Activated naive CD4-positive, alpha-beta T cell treated with anti-CD3 and anti-CD28 coated beads, Interleukin-2, amount 50 U/mL, for 72 hours (primary cell): Measurements from ENCODE around the gene ACOT8. TPM values are rescaled to one million over a fixed set of nuclear protein-coding genes. Genes with fewer than 3 reads are reported as not detected.
"Not testable (repeated sequence)": the region's sequence is repeated elsewhere in the genome, so short reads cannot be mapped to it uniquely, and the experiment has no call there.

ENCODE experiments used
- ATAC-seq, 2 donors: fragments of 150-1000 bp; cut with Tn5 transposase; 2 replicates each; pipeline ENCODE4 v1.10.0; 2021; ENCODE audit warnings: mild to moderate bottlenecking in 2 of 2, moderate library complexity in 2 of 2
- DNase-seq, 2 donors: peaks; one replicate each; pipeline ENCODE4 v3.0.0; 2021 to 2022; ENCODE audit warnings: low spot score in 2 of 2
- H3K27ac Mint-ChIP-seq, 2 donors: one replicate each; pipeline ENCODE4 v1.8.0; 2022; ENCODE audit warnings: mild to moderate bottlenecking in 2 of 2, mixed read lengths in 2 of 2
- H3K36me3 Mint-ChIP-seq, 2 donors: one replicate each; pipeline ENCODE4 v1.8.0; 2022; ENCODE audit warnings: mixed read lengths in 2 of 2
- H3K9me3 Mint-ChIP-seq, 2 donors: one replicate each; pipeline ENCODE4 v1.8.0; 2022; ENCODE audit warnings: mixed read lengths in 2 of 2
- total RNA-seq, 2 donors: library from RNA; stranded (reverse); gene quantifications; one replicate each; pipeline ENCODE4 v1.2.3, GENCODE V29; 2022

Gene ACOT8
- total RNA-seq, 2 donors from 2014 or later: 29.1 to 31.3 TPM

DNA sequence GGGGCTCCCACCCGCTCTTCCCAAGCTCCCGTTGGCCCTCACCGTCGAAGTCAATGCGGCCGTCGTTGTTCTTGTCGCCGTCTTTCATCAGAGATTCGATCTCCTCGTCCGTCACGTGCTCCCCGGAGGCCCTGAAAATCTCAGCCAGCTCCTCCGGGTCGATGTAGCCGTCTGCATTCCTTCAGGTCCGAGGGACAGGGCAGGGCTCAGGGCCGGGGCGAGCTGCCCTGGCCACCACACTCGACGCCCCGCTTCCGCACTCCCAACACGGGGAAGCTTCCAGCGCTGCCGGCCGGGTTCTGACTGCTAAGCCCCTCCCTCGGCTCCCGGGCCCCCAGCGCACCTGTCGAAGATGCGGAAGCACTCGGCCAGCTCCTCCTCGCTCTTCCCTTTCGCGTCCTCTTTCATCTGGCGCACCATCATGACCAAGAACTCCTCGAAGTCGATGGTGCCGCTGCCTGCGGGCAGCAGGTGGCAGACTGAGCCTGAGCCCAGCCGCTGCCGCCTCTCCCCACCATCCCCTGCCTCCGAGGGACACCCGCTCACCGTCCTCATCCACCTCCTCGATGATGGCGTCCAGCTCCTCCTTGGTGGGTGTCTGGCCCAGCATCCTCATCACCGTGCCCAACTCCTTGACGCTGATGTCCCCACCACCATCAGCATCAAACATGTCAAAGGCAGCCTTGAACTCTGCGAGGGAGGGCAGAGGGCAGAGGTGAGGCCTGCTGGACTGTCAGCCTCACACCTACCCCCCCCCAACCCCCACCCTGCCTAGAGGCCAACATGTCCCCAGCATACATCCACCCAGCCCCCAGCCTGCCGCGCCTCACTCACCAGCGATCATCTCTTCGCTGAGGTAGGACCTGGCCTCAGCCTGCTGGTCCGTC, 33.0 kb downstream of the ACOT8 start:
- Mint-ChIP-seq H3K9me3 (no peaks in the 10 kb centered on the region), H3K27ac (peak overlapping the region; percentile 8 to 56), H3K36me3 (peaks cover 0 to 9% of the 10 kb centered on the region in 2 donors)
- peak in 1 of 2 donors; percentile 52 for DNase-seq
- ATAC-seq: peak; percentile 69 to 87

- ATAC-seq (peak in 1 of 2 donors; percentile 14), DNase-seq (no peak)
- Mint-ChIP-seq H3K36me3 (peaks cover 0 to 9% of the 10 kb centered on the region in 2 donors), H3K9me3 (no peaks in the 10 kb centered on the region), H3K27ac (no peak overlapping the region)
Observed at GRCh38 chr20:45822857-45823256, 34.3 kb downstream of the ACOT8 start.

DNA sequence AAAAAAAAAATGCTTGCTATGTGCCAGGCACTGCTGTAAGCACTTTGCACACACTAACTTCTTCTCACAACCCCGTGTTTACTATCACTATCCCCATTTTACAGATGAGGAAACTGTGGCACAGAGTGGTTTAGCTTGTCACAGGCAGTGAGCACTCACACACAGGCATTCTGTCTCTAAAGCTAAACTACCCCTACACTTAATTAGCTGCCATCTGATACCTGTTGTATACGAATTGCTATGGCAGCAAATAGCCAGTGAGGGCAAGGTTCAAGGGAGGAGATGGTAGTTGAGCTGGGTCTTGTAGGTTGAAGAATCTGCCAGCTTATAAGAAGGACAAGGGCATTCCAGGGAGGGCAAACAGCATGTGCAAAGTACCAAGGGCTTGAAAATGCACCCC, 35.2 kb downstream of the ACOT8 start:
- peaks cover 0 to 9% of the 10 kb centered on the region in 2 donors for H3K36me3 Mint-ChIP-seq
- no peak for ATAC-seq
- no peaks in the 10 kb centered on the region for H3K9me3 Mint-ChIP-seq
- no peak overlapping the region for H3K27ac Mint-ChIP-seq
- no peak for DNase-seq

- peaks cover 7 to 22% of the 10 kb centered on the region in 2 donors for H3K36me3 Mint-ChIP-seq
- no peaks in the 10 kb centered on the region for H3K9me3 Mint-ChIP-seq
- no peak for ATAC-seq
- no peak for DNase-seq
- no peak overlapping the region for H3K27ac Mint-ChIP-seq
Observed at GRCh38 chr20:45819466-45819865, 37.7 kb downstream of the ACOT8 start.

DNA sequence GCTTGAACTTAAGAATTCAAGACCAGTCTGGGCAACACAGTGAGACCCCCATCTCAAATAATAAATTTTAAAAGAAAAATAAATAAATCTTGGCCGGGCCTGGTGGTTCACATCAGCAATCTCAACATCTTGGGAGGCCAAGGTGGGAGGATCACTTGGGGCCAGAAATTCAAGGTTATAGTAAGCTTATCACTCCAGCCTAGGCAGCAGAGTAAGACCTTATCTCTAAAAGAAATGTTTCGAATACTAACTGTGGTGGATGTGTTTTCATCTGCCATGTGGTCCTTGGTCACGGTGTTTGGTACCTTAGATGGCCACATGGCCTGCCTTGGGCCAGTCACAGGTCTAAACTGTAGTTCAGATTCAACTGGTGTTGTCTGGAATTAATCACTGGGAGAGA, 39.0 kb downstream of the ACOT8 start:
- DNase-seq: no peak
- Mint-ChIP-seq H3K36me3 (peaks cover 12 to 20% of the 10 kb centered on the region in 2 donors), H3K27ac (no peak overlapping the region), H3K9me3 (no peaks in the 10 kb centered on the region)
- ATAC-seq: no peak

DNA sequence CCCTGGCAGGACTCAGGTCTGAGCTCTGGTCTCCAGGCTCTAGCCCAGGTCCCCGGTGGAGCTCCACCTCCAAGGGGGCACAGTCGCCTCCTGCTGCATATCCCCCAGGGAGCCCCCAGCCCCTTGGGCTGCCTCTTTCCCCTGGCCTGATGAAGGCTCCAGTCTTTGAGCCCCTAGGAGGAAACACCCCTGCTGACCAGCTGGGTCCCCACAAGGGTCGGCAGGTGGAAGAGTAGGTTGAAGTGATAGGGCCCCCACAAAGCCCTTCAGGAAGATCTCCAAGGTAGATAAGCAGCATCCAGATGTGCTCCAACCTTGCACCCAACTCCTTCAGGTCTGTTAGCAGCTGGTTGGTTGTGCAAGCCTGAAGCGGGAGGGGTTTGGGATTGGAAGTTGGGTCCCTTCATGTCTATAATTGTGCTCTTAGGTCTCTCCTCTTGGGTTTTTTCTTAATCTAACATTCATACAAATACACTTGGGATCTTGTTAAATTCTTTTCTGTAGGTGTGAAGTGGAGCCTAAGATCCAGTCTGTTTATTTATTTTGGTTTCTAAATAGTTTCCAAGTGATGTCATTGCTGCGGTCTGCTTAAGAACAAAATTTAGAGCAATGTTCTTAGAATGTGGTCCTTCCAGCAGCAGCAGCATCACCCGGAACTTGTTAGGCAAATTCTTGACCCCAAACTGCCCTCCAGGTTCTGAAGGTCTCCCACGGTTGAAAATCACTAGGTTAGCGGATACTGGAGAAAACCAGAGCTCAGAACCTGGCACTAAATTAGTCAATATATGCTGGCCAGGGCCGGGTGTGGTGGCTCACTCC, 39.6 kb downstream of the ACOT8 start:
- peak overlapping the region in 1 of 2 donors; percentile 57 for H3K27ac Mint-ChIP-seq
- ATAC-seq: no peak
- H3K9me3 Mint-ChIP-seq: no peaks in the 10 kb centered on the region
- H3K36me3 Mint-ChIP-seq: peaks cover 19 to 27% of the 10 kb centered on the region in 2 donors
- no peak for DNase-seq

GRCh38 chr20:45816951-45817350, 40.2 kb downstream of the ACOT8 start:
- no peaks in the 10 kb centered on the region for H3K9me3 Mint-ChIP-seq
- H3K36me3 Mint-ChIP-seq: peaks cover 25 to 33% of the 10 kb centered on the region in 2 donors
- DNase-seq: no peak
- ATAC-seq: no peak
- no peak overlapping the region for H3K27ac Mint-ChIP-seq

GRCh38 chr20:45814314-45814713, 42.9 kb downstream of the ACOT8 start:
- DNase-seq (no peak), ATAC-seq (no peak)
- Mint-ChIP-seq H3K9me3 (no peaks in the 10 kb centered on the region), H3K36me3 (peaks cover 35 to 48% of the 10 kb centered on the region in 2 donors), H3K27ac (no peak overlapping the region)

DNA sequence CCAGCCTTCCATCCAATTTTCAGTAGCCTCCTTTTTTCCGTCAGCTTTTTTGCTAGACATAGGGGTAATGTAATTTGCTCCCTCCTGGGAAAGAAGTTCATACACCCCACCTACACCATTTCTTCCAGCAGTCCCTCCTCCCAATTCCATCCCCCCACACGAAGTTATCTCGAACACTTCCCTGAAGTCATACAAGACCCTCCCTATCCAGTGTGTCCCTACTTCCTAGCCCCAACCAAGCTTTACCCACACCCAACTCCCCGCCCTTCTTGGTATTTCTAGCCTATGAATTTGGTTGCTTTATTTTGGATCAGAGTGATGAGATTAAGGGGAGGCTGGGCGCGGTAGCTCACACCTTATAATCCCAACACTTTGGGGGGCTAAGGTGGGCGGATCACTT, 43.7 kb downstream of the ACOT8 start:
- Mint-ChIP-seq H3K36me3 (peaks cover 35 to 48% of the 10 kb centered on the region in 2 donors), H3K9me3 (no peaks in the 10 kb centered on the region), H3K27ac (peak overlapping the region; percentile 92 to 97)
- ATAC-seq: no peak
- no peak for DNase-seq

- peaks cover 35 to 48% of the 10 kb centered on the region in 2 donors for H3K36me3 Mint-ChIP-seq
- H3K9me3 Mint-ChIP-seq: no peaks in the 10 kb centered on the region
- no peak for ATAC-seq
- peak overlapping the region; percentile 92 to 97 for H3K27ac Mint-ChIP-seq
- no peak for DNase-seq
Observed at GRCh38 chr20:45813006-45813340, 44.2 kb downstream of the ACOT8 start.

DNA sequence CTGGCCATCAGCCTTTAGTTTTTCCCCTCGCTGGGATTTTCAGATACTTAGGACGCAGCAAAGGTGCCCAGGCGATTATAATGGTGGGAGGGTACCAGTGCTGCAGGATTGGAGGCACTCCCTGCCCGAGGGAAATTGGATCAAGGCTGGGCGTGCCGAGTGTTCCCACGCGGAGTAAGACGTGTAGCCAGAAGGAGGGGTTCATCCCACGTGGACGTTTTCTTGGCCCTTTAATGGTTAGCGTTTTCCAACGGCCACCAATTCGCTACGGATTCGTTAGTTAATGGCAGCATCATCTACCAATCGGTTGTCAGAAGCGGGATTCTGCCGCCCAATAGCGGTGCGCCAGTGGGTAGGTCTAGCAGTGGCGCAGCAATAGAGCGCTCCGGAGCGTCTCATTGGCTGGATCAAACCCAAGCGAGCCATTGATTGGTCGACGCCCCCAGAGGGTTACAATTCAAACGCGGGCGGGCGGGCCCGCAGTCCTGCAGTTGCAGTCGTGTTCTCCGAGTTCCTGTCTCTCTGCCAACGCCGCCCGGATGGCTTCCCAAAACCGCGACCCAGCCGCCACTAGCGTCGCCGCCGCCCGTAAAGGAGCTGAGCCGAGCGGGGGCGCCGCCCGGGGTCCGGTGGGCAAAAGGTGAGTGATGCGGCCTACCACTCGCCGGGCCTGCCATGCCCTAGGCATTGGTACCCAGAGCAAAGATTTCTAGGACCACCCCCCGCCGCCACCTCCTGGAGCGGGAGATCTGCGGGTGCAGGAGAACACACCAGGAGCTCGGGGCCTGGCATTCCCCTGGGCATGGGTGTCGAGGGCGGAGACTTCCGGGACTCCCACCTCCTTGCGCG, 44.8 kb downstream of the ACOT8 start, which contains the start of gene UBE2C:
Gene UBE2C (plus strand): TSS at position 488 of the 849 bp plus-strand sequence. CDS start 52 bp downstream, at position 540.
- DNase-seq (peak; percentile 93 to 99), ATAC-seq (peak; percentile 98 to 100)
- Mint-ChIP-seq H3K9me3 (no peaks in the 10 kb centered on the region), H3K36me3 (peaks cover 35 to 48% of the 10 kb centered on the region in 2 donors), H3K27ac (peak within 1 kb of the TSS; percentile 92 to 97)

DNA sequence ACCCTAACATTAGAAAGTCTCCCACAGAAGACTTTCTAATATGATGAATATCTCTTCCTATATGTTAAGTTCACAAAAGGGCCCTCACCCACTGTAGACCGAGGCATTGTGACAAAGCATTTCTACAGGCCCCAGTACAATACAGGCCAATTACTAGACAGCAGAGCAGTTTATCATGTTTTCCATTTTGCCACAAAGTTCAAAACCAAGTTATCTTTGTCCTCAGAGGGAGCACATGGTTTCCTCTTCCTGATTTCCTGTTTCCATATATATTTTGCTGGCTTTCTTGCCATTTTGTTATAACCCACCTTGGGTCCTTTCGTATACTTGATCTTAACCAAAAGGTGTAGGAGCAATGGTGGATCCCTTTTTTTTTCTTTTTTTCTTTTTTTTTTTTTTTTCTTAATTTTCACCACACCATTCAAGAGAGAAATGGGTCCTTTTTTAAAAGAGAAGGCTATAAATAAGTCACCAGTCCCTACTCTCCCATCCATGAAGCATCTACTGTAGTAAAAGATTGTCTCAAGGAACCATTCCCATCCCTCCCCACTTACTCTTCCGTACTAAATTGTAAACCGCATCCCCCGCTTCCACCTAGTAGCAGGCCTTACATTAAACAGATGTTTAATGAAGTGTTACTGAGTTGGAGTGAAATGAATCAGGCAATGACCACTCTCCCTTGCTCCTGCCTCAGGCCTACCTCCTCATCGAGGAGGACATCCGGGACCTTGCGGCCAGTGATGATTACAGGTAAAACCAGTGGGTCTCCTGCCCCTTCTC, 46.8 kb downstream of the ACOT8 start:
- ATAC-seq (no peak), DNase-seq (no peak)
- no peaks in the 10 kb centered on the region for H3K9me3 Mint-ChIP-seq
- H3K36me3 Mint-ChIP-seq: peaks cover 29 to 35% of the 10 kb centered on the region in 2 donors
- peak overlapping the region; percentile 61 to 65 for H3K27ac Mint-ChIP-seq

- ATAC-seq (no peak), DNase-seq (no peak)
- Mint-ChIP-seq H3K27ac (no peak overlapping the region), H3K9me3 (no peaks in the 10 kb centered on the region), H3K36me3 (no peaks in the 10 kb centered on the region)
Observed at GRCh38 chr20:45801851-45802250, 55.3 kb downstream of the ACOT8 start.

- H3K36me3 Mint-ChIP-seq: no peaks in the 10 kb centered on the region
- DNase-seq (peak in 1 of 2 donors; percentile 74), ATAC-seq (peak; percentile 90 to 96)
- H3K9me3 Mint-ChIP-seq: no peaks in the 10 kb centered on the region
- H3K27ac Mint-ChIP-seq: peak overlapping the region in 1 of 2 donors; percentile 46
Observed at GRCh38 chr20:45798935-45799642, 58.1 kb downstream of the ACOT8 start.

GRCh38 chr20:45797955-45798354, 59.2 kb downstream of the ACOT8 start:
- not testable (repeated sequence) for H3K27ac Mint-ChIP-seq, H3K36me3 Mint-ChIP-seq, ATAC-seq, H3K9me3 Mint-ChIP-seq, DNase-seq
